RWPE2 (cell line): Measurements from ENCODE around the gene GARIN5A.

Experiments
- ATAC-seq: fragments of 200-7000 bp; cut with Tn5 transposase; 3 replicates; pipeline ENCODE4 v1.9.1; 2021; ENCODE audit warnings: low read depth
- DNase-seq: peaks from one replicate; pipeline ENCODE4 v3.0.0-alpha.2; 2020; ENCODE audit warnings: low spot score
- H3K27ac ChIP-seq: fragments of 450-650 bp; 2 replicates; pipeline ENCODE4 v1.5.1; 2017; ENCODE audit warnings: mild to moderate bottlenecking; ENCODE audit not compliant: poor library complexity, severe bottlenecking
- H3K27me3 ChIP-seq: fragments of 250-450 bp; sonication (Bioruptor Pico); 2 replicates; pipeline ENCODE4 v1.5.1; 2021; ENCODE audit warnings: mild to moderate bottlenecking, moderate library complexity; ENCODE audit not compliant: insufficient read depth, poor library complexity, severe bottlenecking
- H3K36me3 ChIP-seq: fragments of 250-450 bp; sonication (Bioruptor Pico); 2 replicates; pipeline ENCODE4 v1.5.1; 2020; ENCODE audit warnings: low read depth, mild to moderate bottlenecking, moderate library complexity
- H3K4me1 ChIP-seq: fragments of 250-450 bp; sonication (Bioruptor Pico); 2 replicates; pipeline ENCODE4 v1.5.1; 2021; ENCODE audit warnings: mild to moderate bottlenecking, moderate library complexity; ENCODE audit not compliant: insufficient read depth, poor library complexity, severe bottlenecking
- H3K4me3 ChIP-seq: fragments of 250-450 bp; sonication (Bioruptor Pico); 2 replicates; pipeline ENCODE4 v1.5.1; 2021; ENCODE audit warnings: mild to moderate bottlenecking, moderate library complexity; ENCODE audit not compliant: severe bottlenecking
- H3K9me3 ChIP-seq: fragments of 250-450 bp; sonication (Bioruptor Pico); 2 replicates; pipeline ENCODE4 v1.5.1; 2021; ENCODE audit warnings: mild to moderate bottlenecking, moderate library complexity; ENCODE audit not compliant: severe bottlenecking
- TF ChIP-seq, protein P1 (sequence below): fragments of 450-650 bp; IDR thresholded peaks from one replicate; pipeline ENCODE4 v1.5.1; 2017; ENCODE audit warnings: mild to moderate bottlenecking, moderate library complexity; ENCODE audit not compliant: poor library complexity, severe bottlenecking

The GARIN5A gene

DNA sequence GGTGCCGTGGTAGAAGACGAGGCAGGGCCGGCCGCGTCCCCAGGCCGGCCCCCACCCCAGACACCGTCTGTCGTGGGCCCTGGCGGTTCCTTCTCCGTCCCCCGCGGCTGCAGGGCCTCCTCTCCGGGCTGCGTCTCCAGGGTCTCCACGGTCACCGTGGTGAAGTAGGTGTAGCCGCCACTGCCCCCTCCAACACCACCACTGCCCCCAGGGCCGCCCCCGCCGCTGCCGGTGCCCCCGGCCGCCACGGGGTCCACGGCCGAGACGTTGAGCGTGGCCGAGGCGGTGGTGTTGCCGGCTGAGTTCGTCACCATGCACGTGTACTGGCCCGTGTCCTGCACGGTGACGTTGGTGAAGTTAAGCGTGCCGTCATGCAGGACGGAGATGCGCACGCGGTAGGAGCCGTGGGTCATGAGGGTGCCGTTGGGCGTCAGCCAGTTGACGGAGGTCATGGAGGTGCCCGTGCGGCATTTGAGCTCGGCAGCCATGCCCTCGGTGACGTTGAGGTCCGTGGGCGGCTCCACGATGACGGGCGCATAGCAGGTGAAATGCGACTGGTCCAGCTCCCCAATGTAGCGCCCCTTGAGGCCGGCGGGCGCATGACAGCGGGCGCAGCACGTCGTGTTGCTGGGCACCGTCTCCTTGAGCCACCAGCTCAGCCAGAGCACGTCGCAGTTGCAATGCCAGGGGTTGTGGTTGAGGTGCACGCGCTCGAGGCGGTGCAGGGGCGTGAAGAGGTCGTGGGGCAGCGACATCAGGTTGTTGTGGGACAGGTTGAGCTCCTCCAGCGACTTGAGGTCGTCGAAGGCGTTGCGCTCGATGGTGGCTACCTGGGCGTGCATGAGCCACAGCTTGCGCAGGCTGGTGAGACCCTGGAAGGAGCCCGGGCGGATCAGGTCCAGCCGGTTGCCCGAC lies 41.7 kb upstream of the GARIN5A start:
- H3K4me3 ChIP-seq = no peak overlapping the region
- ATAC-seq = no peak
- TF ChIP-seq, protein P1, sequence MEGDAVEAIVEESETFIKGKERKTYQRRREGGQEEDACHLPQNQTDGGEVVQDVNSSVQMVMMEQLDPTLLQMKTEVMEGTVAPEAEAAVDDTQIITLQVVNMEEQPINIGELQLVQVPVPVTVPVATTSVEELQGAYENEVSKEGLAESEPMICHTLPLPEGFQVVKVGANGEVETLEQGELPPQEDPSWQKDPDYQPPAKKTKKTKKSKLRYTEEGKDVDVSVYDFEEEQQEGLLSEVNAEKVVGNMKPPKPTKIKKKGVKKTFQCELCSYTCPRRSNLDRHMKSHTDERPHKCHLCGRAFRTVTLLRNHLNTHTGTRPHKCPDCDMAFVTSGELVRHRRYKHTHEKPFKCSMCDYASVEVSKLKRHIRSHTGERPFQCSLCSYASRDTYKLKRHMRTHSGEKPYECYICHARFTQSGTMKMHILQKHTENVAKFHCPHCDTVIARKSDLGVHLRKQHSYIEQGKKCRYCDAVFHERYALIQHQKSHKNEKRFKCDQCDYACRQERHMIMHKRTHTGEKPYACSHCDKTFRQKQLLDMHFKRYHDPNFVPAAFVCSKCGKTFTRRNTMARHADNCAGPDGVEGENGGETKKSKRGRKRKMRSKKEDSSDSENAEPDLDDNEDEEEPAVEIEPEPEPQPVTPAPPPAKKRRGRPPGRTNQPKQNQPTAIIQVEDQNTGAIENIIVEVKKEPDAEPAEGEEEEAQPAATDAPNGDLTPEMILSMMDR = no peak
- no peaks in the 10 kb centered on the region for H3K36me3 ChIP-seq
- DNase-seq = no peak
- no peaks in the 10 kb centered on the region for H3K4me1 ChIP-seq
- H3K27ac ChIP-seq = no peak overlapping the region
- H3K27me3 ChIP-seq = no peaks in the 10 kb centered on the region
- H3K9me3 ChIP-seq = no peaks in the 10 kb centered on the region

DNA sequence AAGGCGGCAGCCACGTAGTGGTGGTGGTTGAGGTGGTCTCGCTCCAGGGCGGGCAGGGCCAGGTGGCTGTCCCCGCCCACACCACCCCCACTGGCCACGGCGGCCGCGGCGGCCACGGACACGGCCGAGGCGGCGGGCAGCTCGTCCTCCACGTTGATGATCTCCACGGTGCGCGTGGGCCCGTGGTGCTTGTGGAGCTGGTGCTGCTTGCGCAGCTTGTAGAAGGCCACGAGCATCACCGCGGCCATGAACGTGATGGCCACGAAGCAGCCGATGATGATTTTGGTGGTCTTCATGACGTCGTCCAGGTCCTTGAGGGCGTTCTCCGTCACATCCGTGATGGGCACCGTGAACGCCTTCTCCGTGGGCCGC lies 41.0 kb upstream of the GARIN5A start:
- TF ChIP-seq, protein P1 = no peak

DNA sequence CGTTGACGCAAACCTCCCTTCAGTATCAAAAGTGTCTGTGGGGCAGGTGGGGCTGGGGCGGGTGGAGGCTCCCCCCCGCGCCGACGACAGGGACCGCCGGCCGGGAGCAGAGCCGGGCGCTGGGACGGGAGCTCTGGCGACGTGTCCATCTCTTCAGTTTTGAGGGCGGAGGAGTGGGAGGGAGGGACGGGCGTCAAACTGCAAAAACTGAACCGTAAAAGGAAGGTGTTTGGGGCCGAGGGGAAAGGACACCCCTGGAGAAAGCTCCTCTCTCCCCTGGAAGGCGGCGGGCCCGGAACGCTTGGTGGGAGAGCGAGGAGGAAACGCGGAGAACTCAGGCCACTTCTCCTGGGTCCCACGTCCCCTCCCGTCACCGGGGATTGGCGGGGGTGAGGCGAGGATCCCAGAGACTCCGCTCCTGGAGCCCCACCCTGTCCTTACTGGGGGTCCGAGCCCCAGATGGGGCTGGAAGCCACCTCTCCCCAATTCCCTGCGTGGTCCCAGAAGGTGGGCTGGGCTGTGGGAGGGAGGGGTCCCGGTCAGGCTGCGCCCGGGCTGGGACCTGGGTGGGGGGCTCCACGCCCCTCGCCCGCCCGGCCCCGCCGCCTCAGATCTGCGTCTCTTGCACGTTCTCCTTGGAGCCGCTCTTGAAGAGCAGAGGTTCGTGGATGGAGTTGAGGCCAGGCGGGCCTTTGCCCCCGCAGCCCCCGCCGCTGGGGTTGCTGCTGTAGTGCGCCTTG lies 40.5 kb upstream of the GARIN5A start:
- Histone ChIP-seq H3K27me3 (no peaks in the 10 kb centered on the region), H3K9me3 (no peaks in the 10 kb centered on the region), H3K36me3 (no peaks in the 10 kb centered on the region), H3K4me1 (no peaks in the 10 kb centered on the region), H3K27ac (no peak overlapping the region), H3K4me3 (no peak overlapping the region)
- DNase-seq (no peak), ATAC-seq (no peak)
- TF ChIP-seq, protein P1 = no peak

More for the DNA sequence above, 41.0 kb upstream of the GARIN5A start:
- Histone ChIP-seq H3K9me3 (no peaks in the 10 kb centered on the region), H3K4me3 (no peak overlapping the region), H3K27me3 (no peaks in the 10 kb centered on the region), H3K36me3 (no peaks in the 10 kb centered on the region), H3K4me1 (no peaks in the 10 kb centered on the region), H3K27ac (no peak overlapping the region)
- DNase-seq (no peak), ATAC-seq (no peak)

- Histone ChIP-seq H3K27ac (no peak overlapping the region), H3K4me3 (no peak overlapping the region), H3K36me3 (no peaks in the 10 kb centered on the region), H3K9me3 (no peaks in the 10 kb centered on the region), H3K4me1 (no peaks in the 10 kb centered on the region), H3K27me3 (no peaks in the 10 kb centered on the region)
- DNase-seq (no peak), ATAC-seq (no peak)
- TF ChIP-seq, protein P1 = no peak
Observed at GRCh38 chr19:50516456-50516855, 39.8 kb upstream of the GARIN5A start.
